Astrocyte of the hippocampus (primary cell): ENCODE measurements around the gene MCL1.
"Not testable (repeated sequence)": the region's sequence is repeated elsewhere in the genome, so short reads cannot be mapped to it uniquely, and the experiment has no call there.

Experiments
- DNase-seq: peaks from one replicate; pipeline ENCODE4 v3.0.0; 2011; ENCODE audit warnings: low read depth, low spot score

MCL1 gene

DNA sequence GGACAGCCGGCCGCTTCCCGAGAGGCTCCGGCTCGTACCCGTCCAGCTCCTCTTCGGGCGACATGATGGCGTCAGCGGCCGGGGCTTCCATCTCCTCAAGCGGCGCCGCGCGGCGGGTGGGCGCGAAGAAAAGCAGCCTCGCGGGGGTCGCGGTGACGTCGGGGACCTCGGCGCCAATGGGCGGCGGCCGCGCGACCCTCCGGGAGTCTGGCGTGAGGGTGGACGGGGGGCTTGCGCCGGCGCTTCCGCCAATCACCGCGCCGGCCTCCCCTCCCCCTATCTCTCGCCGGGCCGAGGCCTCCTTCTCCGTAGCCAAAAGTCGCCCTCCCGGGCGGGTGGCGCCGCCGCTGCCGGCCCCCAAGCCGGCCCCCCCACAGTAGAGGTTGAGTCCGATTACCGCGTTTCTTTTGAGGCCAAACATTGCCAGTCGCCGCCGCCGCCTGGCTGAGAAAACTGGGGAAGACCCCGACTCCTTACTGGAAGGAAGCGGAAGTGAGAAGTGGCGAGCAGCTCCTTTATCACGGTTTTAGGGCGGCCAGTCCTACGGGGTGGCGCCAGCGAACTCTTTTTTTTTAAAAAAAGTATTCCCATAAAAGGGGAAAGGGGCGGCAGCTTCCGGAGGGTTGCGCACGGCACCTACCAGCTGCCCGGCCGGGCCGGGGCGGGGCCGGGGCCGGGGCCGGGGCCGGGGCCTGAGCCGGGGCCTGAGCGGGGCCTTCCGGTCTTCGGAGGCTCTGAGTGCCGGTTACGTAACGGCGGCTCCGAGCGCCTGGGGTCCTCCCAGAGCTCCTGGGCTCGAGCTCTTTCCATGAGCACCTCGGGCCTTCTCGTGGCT, at the start of gene MCL1:
Gene MCL1, minus strand, starts transcription at position 501 of the 835 bp plus-strand sequence. Its CDS starts 80 bp downstream, at position 421.
- DNase-seq, result peak; percentile 98

DNA sequence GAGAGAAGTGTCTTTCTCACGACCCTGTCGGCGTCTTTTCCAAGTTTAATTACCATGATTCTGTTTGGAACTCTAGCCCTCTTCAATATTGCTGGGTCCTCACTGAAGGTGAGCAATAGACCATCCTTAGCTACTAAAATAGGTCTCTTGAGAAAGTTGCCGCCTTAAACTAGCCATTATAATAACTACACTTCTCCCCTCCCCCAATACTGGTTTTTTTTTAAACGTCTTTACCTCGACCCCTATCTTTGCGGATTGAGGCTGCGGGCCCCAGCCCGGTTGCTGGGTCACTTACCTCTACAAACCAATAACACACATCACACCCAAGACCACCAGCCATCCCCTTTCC, 49.3 kb upstream of the MCL1 start:
- no peak for DNase-seq

DNA sequence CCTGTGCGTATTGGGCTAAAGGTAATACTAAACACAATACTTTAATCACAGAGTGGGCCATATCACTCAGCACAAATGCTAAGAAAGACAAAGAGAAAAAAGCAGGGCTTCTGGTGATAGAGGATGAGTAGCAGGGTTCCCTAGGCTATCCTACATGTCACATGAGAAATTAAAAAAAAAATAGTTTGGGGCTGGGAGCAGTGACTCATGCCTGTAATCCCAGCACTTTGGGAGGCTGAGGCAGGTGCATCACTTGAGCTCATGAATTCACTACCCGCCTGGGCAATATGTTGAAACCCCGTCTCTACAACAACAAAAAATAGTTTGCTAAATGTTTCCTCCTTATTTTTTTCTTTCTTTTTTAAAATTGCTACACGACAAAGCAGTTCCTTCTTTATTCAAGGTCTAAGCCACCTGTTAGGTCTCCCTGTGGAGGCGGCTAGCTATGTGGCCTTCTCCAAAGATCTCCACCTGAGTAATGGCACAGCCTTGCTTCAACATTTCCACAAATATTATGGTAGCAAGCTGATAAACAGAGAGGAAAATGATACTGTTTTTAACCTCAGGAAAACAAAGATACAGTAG, 48.5 kb upstream of the MCL1 start:
- DNase-seq, result no peak

DNA sequence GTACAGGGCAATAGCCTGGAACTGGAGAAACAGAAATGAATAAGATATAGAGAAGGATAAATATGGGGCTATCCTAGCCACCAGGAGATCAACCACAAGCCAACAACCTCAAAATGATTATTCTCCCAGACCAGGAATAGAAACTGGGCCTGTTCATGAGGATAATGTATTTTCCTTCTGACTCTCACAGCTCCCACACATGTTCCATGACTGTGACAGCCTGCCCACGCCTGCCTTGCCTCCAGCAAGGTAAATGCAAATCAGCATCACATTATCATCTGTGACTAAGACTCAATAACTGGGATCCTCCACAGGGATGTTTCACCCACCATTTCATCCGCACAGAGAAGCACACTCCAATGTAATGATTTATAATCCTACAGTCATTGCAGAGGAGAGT, 46.7 kb upstream of the MCL1 start:
- DNase-seq, result no peak

DNA sequence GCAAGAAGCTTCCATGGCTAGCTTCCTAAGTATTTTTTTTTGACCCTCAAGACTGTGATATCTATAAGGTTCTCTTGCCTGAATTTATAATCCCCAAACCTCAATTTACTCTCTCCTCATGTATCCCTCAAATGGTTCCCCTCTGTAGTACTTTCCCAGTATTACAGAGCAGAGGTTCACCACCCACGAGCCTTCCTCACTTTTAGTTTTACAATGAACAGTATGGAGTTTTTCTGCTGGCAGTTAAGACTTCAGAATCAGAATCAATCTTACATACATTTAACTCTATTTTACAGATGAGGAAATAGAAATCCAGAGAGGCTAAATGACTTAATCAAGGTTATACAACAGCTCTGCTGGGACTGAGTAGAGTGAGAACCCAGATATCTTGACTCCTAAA, 45.1 kb upstream of the MCL1 start:
- DNase-seq, result not testable (repeated sequence)

DNA sequence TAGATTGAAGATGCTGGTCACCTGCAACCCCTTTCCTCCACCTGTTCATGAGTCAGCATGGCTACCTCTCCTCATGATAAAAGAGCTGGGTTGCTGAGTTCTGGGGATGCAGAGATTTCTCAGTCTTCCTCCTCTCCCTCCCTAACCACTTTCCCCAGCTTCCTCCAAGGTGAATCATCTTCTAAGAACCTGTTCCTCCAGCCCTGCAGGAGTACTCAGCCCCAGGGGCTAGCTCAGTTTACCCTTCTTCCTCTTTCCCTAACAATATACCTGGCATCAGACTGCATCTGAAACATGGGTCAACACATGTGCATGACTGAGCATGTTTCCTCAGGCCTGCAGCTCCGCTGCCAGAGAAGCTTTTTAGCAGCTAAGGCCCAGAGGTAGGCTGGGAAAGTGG, 44.7 kb upstream of the MCL1 start:
- DNase-seq, result not testable (repeated sequence)

DNA sequence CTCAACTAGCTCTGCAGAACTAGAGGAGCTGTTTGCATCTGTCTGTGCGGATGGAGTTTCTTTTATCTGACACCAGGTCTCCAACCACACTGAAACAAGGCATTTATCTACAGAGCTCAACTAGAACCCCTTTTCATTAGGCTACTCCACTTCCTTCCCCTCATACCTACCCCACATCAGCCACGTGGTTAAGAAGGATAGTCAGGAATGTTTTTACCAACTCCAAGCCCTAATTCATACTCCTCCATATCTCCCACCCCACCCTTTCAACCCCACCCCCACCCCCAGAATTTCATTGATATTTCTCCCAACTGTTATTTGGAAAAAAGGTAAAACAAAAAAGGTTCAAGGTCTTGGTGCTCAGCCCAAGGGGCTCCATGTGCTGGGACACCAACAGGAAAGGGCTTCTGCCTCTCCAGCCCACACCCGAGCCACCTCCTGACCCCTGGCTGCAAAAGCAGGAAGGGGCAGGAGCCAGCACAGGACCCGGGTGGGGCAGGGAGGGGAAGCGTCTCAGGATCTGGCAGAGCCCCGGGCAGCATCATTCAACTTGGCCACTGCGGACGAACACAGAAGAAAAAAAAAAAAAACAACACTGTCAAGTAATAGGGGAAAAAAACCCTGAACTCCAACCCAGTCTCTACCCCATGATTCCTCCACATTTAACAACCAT, 43.0 kb upstream of the MCL1 start:
- no peak for DNase-seq

DNA sequence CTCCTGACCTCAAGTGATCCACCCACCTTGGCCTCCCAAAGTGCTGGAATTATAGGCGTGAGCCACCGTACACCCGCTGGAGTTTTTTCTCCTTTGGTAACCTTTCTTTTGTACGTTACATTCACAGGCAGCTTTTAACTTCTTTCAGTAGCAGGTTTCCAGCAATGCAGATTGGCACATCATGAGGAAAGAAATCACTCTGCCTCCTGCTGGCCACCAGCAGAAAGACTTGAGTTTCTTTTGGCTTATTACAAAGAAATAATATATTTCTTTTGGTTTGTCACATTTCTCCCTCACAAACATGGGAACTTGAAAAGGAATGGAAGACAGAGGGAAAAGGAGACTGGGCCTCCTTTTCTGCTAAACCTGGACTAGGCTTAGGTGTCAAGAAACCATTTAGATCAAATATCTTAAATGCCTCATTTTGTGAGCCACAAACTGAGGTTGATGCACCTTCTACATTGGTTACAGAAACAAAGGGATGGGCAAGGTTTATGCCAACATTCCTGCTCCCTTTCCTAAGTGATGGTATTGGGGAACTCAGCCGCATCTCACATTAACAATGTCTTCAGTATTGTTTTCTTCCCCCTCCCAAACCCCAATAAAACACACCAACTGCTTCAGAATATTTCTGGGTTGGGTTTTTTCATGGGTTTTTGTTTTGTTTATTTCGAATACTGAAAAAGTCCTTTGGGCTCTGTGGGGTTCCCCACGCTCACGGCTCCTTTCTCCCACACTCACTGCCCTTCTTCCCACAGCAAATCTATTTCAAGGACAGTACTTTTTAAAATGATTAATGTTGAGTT, 42.3 kb upstream of the MCL1 start:
- DNase-seq, result peak; percentile 79

DNA sequence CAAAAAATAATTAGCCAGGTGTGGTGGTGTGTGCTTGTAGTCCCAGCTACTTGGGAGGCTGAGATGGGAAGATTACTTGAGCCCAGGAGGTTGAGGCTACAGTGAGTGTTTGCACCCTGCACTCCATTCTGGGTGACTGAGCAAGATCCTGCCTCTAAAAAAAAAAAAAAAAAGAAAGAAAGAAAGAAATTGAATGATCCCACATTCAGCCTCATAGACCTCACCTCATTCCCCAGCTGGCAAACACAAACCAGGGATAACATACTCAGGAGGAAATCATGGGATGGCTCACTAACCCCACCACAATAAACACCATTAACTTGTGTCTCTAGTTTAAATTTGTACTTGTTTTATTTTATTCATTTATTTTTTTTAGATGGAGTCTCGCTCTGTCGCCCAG, 41.5 kb upstream of the MCL1 start:
- no peak for DNase-seq

DNA sequence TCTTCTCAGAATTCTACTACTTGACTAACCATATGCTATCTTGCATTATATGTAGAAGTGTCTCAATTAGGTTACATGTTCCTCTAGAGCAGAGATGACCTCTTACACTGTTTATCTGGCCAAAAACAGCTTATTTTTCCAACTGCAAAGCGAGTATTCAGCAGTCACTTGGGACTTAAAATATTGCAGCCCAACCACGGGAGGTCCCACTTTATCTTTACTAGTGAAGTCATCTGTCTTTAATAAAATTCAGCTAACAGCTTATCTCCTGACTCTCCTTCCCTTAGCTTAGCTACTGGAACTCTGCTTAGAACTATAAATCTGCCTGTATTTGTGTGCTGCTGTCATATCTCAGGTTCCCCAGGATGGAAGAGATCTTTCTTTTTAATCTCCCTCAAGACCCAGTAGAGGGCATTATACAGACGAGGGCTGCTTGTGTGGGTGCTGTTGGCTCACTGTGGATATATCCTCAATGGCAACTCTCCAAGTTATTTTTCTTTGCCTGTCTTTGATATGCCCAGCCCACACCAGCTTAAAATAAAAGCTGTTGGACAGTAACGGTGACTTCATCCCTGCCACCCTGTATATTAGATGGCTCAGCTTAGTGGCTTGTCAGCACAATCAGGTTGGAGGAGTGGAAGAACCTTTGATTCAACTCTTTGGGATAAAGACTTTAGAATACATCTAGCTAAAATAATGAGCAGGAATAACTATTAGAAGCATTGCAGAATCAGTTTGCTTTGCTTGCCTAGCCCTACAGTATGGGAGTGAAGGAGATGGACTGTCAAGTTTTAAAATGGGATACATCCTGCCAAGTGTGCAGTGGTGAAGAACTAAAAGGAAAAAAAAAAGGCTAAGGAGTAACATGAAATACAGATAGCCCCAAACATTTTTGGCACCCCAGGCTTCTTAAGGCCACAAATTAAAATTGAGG, 40.4 kb upstream of the MCL1 start:
- DNase-seq, result peak; percentile 68

DNA sequence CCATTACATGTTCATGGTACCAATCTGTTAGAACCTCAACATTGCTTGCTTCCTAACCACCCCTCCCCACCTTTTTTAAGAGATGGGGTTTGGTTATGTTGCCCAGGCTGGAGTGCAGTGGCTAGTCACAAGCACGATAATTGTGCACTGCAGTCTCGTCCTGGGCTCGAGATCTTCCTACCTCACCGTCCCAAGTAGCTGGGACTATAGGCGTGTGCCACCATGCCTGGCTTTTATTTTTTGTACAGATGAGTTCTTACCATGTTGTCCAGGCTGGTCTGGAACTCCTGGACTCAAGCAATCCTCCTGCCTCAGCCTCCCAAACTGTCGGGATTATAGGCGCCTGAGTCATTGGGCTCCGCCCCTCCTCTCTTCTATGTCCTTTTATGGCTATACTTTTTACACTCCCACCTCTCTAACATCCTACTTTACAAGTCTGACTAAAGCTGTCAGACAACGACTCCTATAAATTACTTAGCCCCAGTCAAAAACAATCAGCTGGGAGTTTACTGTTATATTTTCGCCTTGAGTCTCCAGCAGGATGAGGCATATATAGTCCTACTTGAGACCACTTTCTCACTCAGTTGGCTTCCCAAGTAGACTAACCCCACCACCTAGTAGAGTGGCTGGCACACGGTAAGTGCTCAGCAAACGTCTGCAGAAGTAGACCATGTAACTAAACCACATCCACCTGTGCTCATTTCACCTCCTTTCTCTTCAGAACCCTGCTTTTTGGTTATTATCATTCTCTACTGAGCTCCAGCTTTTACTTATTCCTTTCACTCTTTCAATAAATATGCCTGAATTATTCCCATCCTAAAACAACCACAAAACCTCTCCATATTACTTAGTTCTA, 36.2 kb upstream of the MCL1 start:
- DNase-seq, result no peak

DNA sequence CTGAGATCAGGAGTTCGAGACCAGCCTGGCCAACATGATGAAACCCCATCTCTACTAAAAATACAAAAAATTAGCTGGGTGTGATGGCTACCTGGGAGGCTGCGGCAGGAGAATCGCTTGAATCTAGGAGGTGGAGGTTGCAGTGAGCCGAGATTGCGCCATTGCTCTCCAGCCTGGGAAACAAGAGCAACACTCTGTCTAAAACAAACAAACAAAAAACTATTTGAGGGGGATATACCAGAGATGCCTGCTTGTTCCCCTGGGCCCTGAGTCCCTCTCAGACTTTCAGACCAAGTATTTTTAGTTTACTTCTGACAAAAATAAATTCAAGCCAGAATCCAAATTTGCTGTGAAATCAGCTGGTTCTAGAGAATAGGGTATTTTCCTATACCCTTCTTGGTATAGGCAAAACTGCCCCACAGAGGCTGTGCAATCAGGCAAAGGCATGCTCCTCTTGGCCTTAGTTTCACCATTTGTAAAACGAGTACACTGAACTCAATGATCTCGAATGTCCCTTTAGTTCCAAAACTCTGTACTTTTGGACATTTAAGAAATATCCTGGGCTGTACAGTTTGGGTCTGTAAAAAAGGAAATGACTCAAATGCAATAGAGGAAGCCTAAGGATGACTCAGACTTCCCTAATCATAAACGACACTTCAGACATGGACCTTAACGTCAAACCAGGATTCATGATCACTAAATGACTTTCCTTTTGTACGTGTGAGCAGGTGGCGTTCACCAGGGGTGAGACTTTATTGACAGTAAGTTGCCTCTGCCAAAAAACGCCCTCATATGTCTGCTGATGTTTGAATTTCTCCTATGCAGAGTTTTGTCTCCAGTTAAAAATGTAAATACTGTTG, 33.9 kb upstream of the MCL1 start:
- DNase-seq, result peak; percentile 58

DNA sequence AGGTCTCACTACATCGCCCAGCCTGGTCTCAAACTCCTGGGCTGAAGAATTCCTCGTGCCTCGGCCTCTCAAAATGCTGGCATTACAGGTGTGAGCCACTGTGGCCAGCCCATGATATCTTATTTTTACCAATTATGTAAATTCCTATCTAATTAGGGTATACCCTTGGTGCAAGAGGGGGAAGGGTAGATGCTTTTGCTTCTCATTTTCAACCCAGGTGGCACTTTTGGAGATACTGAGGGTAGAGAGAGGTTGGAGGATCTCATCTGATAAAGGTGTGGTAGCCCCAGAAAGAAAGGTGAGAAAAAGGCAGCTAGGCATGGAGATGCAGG, 32.6 kb upstream of the MCL1 start:
- DNase-seq, result no peak

DNA sequence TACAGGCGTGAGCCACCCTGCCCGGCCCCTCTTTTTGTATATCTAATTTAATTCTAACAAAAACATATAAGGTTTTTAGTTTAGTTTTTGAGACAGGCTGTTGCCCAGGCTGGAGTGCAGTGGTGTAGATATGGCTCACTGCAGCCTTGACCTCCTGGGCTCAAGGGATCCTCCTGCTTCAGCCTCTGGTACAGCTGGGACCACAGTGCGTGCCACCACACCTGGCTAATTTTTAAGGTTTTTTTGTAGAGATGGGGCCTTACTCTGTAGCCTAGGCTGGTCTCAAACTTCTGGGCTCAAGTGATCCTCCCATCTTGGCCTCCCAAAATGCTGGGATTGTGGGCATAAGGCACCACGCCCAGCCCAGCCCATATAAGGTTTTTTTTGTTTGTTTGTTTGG, 31.2 kb upstream of the MCL1 start:
- no peak for DNase-seq

DNA sequence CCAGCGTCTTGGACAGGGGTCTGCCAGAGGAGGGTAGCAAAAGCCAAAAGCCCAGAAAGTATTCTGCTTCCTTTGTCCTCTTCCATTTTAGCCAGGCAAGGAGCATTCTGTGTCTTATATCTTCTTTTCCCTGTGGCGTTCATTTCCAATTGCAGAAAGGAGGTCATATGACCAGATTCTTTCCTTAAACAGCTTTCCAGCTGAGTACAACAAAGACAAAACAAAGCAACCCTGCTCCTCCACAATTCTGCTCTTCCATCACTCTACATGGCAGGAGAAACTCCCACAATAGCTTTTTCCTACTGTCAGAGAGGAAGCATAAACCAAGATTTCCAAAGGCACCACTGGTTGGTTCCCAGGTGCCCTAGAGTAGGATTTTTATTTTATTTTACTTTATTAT, 30.3 kb upstream of the MCL1 start:
- DNase-seq, result peak; percentile 34

DNA sequence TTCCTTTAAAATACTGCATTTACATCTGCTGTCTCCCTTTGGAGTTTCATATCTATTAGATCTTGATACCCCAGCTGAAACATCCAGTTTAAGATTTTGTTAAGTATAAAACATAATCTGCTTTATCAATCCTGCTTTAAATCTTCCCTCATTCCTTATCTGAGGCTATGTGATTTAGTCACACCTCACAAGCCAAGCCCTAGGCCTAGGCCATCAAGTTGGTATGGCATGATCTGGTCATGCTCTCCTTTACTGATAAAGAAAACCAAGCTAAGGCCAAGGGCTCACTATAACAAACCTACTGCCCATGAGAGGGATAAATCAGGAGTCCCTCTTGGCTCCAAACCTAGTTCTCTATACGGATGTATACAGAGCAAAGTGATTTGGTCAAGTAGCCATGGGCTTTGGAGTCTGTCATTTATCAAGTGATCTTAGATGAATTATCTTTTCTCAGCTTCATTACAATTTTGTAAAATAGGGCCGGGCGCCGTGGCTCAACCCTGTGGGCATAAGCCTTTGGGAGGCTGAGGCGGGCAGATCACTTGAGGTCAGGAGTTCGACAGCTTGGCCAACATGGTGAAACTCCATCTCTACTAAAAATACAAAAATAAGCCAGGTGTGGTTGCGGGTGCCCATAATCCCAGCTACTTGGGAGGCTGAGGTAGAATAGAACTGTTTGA, 27.2 kb upstream of the MCL1 start:
- no peak for DNase-seq

DNA sequence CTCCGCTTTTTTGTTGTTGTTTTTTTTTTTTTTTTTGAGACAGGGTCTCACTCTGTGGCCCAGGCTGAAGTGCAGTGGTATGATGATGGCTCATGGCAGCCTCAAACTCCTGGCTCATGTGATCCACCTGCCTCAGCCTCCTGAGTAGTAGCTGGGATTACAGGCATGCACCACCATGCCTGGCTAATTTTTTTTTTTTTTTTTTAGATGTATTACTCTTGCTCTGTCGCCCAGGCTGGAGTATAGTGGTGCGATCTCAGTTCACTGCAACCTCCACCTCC, 26.0 kb upstream of the MCL1 start:
- not testable (repeated sequence) for DNase-seq

DNA sequence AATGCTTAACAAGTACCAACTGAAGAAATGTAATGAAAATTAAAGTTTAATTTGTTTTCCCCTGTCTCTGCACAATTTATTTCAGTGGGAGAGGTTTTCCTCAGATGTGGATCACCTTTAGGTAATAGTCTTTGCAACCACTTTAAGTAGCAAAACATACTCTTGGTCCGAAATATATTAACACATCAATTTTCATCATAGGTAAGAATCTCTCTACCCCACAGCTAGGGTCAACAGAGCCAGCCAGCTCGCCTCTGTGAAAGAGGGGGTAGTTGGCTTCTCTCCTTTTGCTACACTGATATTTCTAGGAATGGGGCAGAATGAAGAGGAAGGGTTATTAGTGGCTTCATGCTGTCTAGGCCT, 24.8 kb upstream of the MCL1 start:
- DNase-seq, result no peak

DNA sequence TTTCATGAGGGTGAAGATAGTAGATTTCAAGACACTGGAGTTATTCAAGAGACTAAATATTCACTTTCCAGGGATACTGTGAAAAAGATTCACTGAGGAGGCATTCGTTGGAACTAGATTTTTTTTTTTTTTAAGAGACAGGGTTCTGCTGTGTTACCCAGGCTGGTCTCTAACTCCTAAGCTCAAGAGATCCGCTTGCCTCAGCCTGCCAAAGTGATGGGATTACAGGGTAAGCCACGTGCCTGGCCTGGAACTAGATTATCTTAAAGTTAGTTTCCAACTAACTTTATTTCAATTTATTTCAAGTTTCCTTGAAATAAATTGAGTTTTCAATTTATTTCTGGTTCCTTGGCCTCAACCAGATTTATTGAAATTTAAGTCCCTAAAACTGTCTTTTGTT, 24.3 kb upstream of the MCL1 start:
- DNase-seq, result no peak
